Measurements from ENCODE around the gene WFDC8.
"Not testable (repeated sequence)": the region's sequence is repeated elsewhere in the genome, so short reads cannot be mapped to it uniquely, and the experiment has no call there.

The WFDC8 gene

DNA sequence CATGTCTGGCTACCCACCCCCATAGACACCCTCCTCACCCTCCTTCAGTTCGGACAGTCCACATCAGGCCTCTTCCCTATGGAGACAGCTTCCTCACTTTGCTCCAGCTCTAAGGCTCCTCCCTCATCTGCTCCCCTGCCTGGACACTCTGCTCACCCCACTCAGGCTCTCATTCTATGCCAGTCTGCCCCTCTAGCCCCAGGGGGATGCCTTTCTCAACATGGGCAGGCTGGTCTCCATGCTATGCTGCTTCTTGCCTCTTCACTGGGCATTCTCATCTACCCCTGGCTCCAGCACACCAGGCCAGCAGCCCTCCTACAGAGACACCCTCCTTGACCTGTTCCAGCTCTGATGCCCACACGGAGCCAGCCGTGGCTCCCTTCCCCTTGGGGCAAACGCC lies at the start of gene WFDC8:
WFDC8 (minus strand) TSS at position 101 of the 400 bp plus-strand sequence; CDS start at position 64, 37 bp downstream.
- in situ Hi-C loops (cut with MboI; ENCODE audit: low sequenced_read_pairs): no loop called here

DNA sequence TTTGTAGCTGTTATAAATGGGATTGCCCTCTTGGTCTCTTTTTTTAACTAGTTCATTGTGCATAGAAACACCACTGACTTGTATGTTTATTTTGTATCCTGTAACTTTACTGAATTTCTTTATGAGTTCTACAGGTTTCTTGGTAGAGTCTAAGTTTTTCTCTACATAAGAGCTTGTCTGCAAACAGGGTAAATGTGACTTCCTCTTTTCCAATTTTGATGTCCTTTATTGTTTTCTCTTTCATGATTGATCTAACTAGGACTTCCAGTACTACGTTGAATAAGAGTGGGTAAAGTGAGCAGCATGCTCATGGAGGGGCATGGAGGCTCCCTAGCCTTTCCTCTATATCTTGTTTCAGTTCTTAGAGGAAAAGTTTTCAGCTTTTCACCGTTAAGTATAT lies 47.5 kb upstream of the WFDC8 start:
- in situ Hi-C loops (cut with MboI; ENCODE audit: low sequenced_read_pairs): no loop called here

DNA sequence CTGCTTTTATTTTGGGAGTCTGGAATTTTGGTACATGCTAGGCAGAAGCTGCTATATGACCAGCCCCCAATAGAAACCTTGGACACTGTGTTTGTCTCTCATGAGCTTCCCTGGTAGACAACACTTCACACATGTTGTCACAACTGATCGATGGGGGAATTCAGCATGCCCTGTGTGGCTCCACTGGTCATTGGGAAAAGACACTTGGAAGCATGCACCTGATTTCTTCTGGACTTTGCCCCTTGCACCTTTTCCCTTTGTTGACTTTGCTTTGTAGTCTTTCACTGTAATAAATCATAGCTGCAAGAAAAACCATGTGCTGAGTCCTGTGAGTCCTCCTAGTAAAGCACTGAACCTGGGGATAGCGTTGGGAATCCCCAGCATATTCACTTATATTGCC lies 42.5 kb upstream of the WFDC8 start:
- in situ Hi-C loops (cut with MboI; ENCODE audit: low sequenced_read_pairs): no loop called here

DNA sequence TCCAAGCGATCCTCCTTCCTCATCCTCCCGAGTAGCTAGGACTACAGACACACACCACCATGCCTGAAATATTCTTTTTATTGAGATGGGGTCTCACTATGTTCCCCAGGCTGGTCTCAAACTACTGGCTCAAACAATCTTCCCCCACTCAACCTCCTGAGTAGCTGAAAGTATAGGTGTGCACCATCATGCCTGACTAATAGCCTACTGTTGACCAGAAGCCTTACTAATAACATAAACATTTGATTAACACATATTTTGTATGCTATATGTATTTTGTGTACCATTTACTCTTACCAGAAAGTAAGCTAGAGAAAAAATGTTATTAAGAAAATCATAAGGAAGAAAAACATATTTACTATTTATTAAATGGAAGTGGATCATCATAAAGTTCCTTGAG lies 38.5 kb upstream of the WFDC8 start:
- in situ Hi-C loops (cut with MboI; ENCODE audit: low sequenced_read_pairs): no loop called here

DNA sequence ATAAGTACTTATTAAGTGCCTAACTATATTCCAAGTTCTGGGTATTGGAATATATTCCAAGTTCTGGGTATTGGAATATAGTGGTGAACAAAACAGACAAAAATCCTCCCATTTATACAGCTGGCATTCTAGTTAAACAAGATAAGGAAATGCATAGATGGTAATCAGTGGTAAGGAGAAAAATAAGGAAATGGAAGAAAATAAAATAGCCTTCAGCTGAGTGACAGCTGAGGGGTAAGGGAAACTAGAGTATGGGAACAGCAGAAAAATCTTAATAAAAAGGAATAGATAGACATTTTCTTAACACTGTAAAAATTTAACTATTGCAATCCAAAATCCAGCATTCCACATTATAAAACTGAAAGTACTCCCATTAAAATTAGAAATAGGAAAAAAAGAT lies 33.2 kb upstream of the WFDC8 start:
- in situ Hi-C loops (cut with MboI; ENCODE audit: low sequenced_read_pairs): no loop called here

DNA sequence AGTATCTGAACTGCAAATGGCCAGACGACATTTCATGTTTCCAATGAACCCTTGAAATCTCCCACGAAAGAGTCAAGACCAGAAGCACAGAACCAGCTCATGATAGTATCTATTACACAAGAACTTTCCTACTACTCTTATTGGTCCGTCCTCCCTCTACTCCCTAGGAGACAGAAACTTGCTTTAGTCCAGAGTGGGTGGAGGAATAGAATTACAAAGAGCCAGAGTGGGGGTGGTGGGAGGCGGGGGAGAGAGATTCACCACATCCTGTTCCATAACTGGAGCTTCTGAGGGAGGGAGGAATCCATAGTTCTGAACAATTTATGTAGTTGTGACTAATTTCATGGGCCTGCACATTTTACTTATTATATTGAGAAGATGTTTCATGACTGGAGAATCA lies 32.0 kb upstream of the WFDC8 start:
- in situ Hi-C loops (cut with MboI; ENCODE audit: low sequenced_read_pairs): no loop called here

DNA sequence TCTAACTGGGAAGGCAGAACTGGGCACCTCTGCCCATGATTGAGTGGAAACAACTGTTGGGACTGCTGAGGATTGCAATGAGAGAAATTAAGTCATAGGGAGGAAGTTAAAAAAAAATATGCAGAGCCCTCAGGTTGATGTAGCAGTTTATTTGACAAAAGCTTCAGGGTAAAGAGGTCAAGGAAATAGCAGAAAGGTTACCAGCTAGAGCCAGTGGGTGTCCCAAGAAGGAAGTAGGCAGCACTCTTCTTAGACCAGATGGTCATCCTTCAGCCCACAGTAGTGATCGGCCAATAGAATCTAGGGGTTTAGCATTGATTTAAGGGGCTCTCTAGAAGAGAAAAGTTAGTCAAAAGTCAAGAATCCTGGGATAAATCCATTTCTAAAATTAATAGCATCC lies 28.7 kb upstream of the WFDC8 start:
- in situ Hi-C loops (cut with MboI; ENCODE audit: low sequenced_read_pairs): no loop called here

DNA sequence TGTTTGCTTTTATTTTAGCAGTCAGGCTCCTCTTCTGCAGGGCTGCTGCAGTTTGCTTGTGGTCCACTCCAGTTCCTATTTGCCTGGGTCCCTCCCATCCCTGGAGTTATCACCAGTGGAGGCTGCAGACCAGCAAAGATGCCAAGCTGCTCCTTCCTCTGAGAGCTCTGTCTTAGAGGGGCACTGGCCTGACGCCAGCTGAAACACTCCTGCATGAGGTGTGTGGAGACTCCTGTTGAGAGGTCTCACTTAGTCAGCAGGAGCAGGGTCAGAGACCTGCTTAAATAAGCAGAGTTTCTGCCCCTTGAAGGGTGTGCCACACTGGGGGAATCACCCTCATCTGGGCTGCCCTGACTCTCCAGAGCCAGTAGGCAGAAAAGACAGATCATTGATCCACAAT lies 16.2 kb upstream of the WFDC8 start:
- in situ Hi-C loops (cut with MboI; ENCODE audit: low sequenced_read_pairs): no loop called here

DNA sequence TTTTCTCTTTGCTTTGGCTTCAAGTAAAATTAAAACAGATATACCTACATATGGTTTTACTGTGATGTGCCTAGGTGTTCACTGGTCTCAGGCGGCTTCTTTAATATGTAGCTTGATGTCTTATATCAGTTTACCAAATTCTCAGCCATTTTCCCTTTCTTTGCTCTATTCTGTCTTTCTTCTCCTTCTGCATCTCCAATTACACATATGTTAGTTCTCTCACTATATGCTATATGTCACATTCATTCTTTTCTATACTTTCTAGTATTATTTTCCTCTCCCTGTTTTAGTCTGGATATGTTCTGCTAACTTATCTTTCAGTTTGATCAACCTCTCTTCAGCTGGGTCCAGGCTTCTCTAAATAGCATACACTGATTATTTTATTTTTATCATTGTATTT lies 14.4 kb upstream of the WFDC8 start:
- in situ Hi-C loops (cut with MboI; ENCODE audit: low sequenced_read_pairs): no loop called here

DNA sequence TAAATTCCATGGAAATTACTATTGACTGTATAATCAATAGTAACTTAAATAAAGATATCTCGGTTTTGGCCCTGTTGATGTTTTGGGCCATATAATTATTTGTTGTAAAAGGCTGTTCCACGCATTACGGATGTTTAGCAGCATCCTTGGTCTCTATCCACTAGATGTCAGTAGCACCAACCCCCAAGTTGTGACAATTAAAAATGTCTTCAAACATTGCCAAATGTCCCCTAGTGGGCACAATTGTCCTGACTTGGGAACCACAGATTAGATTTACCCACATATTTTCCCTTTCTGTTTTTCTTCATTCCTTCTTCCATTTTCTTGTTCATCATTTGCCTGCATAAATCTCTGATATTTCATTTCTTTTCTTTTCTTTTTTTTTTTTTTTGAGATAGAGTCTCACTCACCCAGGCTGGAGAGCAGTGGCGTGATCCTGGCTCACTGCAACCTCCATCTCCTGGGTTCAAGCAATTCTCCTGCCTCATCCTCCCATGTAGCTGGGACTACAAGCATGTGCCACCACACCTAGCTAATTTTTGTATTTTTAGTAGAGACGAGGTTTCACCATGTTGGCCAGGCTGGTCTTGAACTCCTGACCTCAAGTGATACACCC lies 13.6 kb upstream of the WFDC8 start:
- in situ Hi-C loops (cut with MboI; ENCODE audit: low sequenced_read_pairs): no loop called here

DNA sequence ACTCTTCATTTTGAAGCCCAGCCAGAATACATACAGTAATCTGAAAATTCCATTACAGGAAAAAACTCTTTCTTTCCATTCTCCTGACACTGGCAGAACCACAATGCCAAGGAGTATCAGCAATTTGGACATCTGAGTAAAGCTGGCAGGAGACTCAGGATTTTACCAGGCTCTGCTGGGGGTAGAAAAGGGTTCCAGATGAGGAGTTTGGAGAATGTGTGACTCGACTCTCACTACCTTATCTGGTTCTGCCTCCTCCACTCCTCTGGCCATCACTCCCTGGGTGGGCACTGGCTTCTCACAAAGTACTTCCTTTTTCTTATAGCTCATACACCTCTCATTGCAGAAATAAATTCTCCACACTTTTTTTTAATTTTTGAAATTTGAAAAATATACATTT lies 10.6 kb upstream of the WFDC8 start:
- in situ Hi-C loops (cut with MboI; ENCODE audit: low sequenced_read_pairs): no loop called here

DNA sequence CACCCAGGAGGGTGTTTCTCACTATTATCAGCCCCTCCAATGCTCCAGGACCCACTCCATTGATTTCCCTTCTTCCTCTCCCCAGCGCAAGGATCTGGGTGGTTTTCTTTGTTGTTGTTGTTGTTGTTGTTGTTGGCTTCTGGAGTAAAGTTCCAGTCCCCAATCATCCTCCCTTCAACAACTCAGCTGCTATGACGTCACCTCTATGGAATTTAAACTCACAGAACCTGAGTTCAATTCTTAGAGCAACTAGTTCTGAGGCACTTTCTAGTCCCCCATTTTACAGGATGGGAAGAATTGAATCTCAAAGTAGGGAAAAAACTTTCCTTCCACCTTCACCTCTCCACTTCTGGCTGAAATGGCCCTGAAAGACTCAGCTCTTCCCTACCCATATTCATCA lies 9.7 kb upstream of the WFDC8 start:
- in situ Hi-C loops (cut with MboI; ENCODE audit: low sequenced_read_pairs): no loop called here

DNA sequence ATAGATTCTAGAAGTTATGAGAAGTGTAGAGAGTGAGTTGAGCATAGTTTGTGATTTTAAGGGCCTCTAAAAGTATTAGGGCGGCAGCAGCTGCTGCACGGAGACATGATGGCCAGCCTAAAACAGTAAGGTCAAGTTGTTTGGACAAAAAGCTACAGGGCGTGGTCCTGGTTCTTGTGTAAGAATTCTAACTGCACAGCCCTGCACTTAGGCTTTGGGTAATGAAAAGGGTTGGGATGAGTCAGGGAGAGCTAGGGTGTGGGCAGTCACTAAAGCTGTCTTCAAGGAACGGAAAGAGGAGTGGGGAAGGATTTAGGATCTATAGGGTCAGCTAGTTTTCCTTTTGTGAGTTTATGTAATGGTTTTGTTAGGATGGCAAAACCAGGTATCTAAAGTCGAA lies 6.9 kb upstream of the WFDC8 start:
- in situ Hi-C loops (cut with MboI; ENCODE audit: low sequenced_read_pairs): not testable (repeated sequence)

DNA sequence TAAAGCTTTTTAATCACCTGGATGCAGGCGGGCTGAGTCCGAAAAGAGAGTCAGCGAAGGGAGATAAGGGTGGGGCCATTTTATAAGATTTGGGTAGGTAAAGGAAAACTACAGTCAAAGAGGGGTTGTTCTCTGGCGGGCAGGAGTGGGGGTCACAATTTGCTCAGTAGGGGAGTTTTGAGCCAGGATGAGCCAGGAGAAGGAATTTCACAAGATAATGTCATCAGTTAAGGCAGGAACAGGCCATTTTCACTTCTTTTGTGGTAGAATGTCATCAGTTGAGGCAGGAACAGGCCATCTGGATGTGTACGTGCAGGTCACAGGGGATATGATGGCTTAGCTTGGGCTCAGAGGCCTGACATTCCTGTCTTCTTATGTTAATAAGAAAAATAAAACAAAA lies 5.2 kb upstream of the WFDC8 start:
- in situ Hi-C loops (cut with MboI; ENCODE audit: low sequenced_read_pairs): not testable (repeated sequence)

DNA sequence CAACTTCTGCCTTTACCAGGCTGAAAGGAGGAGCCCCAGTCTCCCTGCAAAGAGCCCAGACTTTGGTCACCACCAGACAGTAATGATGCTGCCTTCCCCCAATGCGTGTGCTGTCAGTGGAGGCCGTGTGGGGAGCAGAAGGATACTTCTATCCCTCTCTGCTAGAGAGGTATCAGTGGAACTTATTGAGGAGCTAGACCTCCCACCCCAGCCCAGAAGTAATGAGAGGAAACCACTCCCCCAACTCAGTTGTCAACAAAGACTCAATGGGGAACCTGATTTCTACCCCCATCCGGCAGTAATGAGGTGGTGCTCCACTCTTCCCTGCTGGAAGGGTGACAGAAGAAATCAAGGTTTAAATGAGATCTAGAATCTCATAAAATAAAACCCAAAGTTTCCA lies 4.4 kb upstream of the WFDC8 start:
- in situ Hi-C loops (cut with MboI; ENCODE audit: low sequenced_read_pairs): no loop called here

DNA sequence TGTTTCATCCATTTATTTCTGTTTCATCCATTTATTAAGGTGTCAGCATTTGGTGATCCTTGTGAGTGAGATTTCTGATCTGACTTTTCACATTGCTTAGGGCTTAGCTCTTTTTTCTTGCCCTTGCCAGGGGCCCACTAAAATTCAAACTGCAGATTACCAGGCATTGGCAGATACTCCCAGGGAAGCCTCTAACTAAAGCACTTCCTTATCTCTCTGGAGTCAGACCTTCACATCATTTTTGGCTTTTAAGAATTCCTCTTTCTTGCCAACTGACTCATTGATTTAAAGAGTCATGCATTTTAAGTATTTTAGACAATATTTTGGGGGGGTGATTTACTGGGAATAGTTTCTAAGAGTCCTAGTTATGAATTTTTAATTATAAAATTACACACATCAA lies 2.6 kb upstream of the WFDC8 start:
- in situ Hi-C loops (cut with MboI; ENCODE audit: low sequenced_read_pairs): no loop called here

DNA sequence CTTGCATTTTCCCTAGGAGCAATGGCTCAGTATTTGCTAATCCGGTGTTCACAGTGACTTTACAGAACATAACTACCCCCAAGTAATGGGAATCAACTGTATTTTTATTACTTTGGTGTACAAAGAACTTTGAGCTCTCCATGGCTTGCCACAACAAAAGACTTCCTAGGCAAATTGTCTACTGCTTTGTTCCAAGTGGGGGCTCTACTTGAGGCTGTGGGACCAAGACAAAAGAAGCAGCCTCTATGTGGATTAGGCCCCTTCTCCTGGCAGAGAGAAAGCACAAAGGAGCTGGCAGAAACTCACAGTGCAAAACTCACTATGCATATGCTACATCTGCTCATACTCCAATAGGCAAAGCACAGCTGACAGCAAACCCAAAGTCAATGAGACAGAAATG lies 853 bp downstream of the WFDC8 start:
- in situ Hi-C loops (cut with MboI; ENCODE audit: low sequenced_read_pairs): no loop called here

DNA sequence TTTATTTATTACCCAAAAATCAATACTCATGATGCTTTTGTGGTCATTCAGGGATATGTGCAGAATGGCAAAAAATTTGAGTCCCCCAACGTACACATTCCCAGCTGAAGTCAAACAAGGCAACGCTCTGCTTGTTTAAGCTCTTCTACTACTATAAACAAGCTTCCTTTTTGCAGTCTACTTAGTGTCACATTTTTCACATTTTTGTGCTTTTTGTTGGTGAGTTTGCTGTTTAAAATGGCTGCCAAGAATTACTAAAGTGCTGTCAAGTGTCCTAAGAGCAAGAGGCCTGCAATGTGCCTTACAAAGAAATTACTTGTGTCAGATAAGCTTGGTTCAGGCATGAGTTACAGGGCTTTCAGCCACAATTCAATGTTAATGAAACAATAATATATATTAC lies 2.1 kb downstream of the WFDC8 start:
- in situ Hi-C loops (cut with MboI; ENCODE audit: low sequenced_read_pairs): no loop called here

DNA sequence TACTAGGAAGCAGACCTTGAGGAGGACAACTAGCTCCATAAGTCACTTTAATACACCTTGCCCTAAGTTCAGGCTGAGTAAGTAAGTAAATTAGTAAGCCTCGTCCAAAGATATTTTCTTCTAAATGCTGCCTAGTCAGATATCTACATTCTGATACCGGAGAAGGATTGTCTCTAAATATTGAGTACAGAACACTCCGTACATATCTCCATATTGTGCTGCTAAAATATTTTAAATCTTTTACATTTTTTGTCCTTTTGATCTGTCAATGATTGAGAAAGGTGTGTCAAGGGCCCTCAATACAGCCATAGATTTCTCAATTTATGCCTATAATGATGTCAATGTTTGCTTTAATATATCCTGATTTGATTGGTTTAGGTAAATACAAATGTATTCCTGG lies 3.2 kb downstream of the WFDC8 start:
- in situ Hi-C loops (cut with MboI; ENCODE audit: low sequenced_read_pairs): no loop called here

DNA sequence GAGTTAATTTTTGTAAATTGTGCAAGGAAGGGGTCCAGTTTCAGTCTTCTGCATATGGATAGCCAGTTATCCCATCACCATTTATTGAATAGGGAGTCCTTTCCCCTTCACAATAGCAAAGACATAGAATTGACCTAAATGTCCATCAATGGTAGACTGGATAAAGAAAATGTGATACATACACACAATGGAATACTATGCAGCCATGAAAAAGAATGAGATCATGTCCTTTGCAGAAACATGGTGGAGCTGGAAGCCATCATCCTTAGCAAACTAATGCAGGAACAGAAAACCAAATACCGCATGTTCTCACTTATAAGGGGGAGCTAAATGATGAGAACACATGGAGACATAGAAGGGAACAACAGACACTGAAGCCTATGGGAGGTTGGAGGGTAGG lies 9.4 kb downstream of the WFDC8 start:
- in situ Hi-C loops (cut with MboI; ENCODE audit: low sequenced_read_pairs): loop anchor here (25.0 kb wide), 1 partner anchor 193 kb away; no protein-coding TSS in a partner anchor

DNA sequence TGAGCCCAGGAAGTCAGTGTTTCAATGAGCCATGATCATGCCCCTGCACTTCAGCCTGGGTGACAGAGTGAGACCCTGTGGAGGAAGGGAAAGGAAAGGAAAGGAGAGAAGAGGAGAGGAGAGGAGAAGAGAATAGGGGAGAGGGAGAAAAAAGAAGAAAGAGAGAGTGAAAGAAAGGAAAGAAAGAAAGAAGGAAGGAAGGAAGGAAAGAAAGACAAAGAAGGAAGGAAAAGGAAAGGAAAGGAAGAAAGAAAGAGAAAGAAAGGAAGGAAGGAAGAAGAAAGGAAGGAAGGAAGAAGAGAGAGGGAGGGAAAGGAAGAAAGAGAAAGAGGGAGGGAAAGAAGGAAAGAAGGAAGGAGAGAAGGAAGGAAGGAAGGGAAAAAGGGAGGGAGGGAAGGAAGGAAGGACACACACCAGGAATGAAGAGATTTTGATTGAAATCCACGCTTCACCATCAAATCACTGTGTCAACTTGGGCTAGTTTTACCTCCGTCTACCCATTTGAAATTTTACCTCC lies 14.3 kb downstream of the WFDC8 start:
- in situ Hi-C loops (cut with MboI; ENCODE audit: low sequenced_read_pairs): loop anchor here (25.0 kb wide), 1 partner anchor 197 kb away; no protein-coding TSS in a partner anchor

DNA sequence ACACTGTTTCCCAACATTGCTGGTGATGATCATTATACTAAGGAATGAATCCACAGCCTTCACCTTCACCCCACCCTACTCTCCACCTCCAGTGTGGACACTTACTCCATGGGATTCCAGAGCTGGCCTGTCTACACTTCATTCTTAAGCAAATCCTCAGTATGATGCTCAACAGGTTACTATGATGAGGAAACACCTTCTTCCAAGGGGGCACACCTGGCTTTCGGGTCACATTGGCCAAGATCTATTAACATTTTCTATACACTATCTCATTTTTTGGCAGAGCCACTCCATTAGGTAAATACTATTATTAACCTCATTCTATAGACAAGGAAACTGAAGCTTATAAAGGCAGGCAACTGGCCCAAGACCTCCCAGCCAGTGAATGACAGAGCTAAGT lies 23.9 kb downstream of the WFDC8 start:
- in situ Hi-C loops (cut with MboI; ENCODE audit: low sequenced_read_pairs): loop anchor here (25.0 kb wide), 1 partner anchor 207 kb away; no protein-coding TSS in a partner anchor

DNA sequence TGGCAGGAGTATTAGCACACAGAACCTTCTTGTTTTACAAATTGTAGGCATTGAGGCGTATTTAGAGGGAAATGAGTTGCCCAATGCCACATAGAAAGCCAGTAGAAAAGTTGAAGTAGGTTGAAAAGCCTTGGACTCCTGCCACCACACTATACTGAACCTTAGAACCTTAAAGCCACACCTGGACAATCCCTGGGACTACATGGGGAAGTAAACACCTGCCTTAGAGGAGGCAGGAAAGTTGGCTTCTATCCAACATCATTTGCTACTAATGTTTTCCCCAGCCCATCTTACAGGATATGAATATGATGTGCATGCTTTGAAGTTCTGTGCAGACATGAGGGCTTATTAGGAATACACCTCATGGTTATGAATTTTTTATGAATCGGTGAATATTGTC lies 26.6 kb downstream of the WFDC8 start:
- in situ Hi-C loops (cut with MboI; ENCODE audit: low sequenced_read_pairs): loop anchor here (25.0 kb wide), 1 partner anchor 210 kb away; no protein-coding TSS in a partner anchor
